ENCODE results near the gene TOR1AIP2.

TOR1AIP2 gene

GRCh38 chr1:179800481-179800880, 77.1 kb downstream of the TOR1AIP2 start:
- Mint-ChIP-seq H3K27me3 (no peaks in the 10 kb centered on the region), H3K36me3 (ENCODE audit: low read depth) (no peaks in the 10 kb centered on the region), H3K9me3 (no peaks in the 10 kb centered on the region), H3K4me3 (no peak overlapping the region), H3K4me1 (ENCODE audit: low read depth) (no peaks in the 10 kb centered on the region), H3K27ac (no peak overlapping the region)
- intact Hi-C loops (cut with micrococcal nuclease): no loop called here

GRCh38 chr1:179798864-179799516, 78.6 kb downstream of the TOR1AIP2 start:
- intact Hi-C loops (cut with micrococcal nuclease): no loop called here
- no peaks in the 10 kb centered on the region for H3K9me3 Mint-ChIP-seq
- H3K4me3 Mint-ChIP-seq: no peak overlapping the region
- no peak overlapping the region for H3K27ac Mint-ChIP-seq
- no peaks in the 10 kb centered on the region for H3K27me3 Mint-ChIP-seq
- peaks cover 7% of the 10 kb centered on the region for H3K4me1 Mint-ChIP-seq (ENCODE audit: low read depth)
- H3K36me3 Mint-ChIP-seq (ENCODE audit: low read depth): no peaks in the 10 kb centered on the region

- Mint-ChIP-seq H3K36me3 (ENCODE audit: low read depth) (no peaks in the 10 kb centered on the region), H3K4me1 (ENCODE audit: low read depth) (peaks cover 7% of the 10 kb centered on the region), H3K27me3 (no peaks in the 10 kb centered on the region), H3K9me3 (no peaks in the 10 kb centered on the region), H3K4me3 (no peak overlapping the region), H3K27ac (no peak overlapping the region)
- intact Hi-C loops (cut with micrococcal nuclease): no loop called here
Observed at GRCh38 chr1:179798213-179798863, 79.3 kb downstream of the TOR1AIP2 start.

- H3K36me3 Mint-ChIP-seq (ENCODE audit: low read depth): no peaks in the 10 kb centered on the region
- peaks cover 1% of the 10 kb centered on the region for H3K27me3 Mint-ChIP-seq
- H3K9me3 Mint-ChIP-seq: no peaks in the 10 kb centered on the region
- H3K27ac Mint-ChIP-seq: no peak overlapping the region
- peaks cover 7% of the 10 kb centered on the region for H3K4me1 Mint-ChIP-seq (ENCODE audit: low read depth)
- intact Hi-C loops (cut with micrococcal nuclease): no loop called here
- H3K4me3 Mint-ChIP-seq: no peak overlapping the region
Observed at GRCh38 chr1:179794669-179795068, 82.9 kb downstream of the TOR1AIP2 start.

- Mint-ChIP-seq H3K9me3 (no peaks in the 10 kb centered on the region), H3K27me3 (peaks cover 1% of the 10 kb centered on the region), H3K27ac (no peak overlapping the region), H3K4me3 (no peak overlapping the region), H3K36me3 (ENCODE audit: low read depth) (no peaks in the 10 kb centered on the region), H3K4me1 (ENCODE audit: low read depth) (peaks cover 7% of the 10 kb centered on the region)
- intact Hi-C loops (cut with micrococcal nuclease): no loop called here
Observed at GRCh38 chr1:179794146-179794545, 83.5 kb downstream of the TOR1AIP2 start.

- intact Hi-C loops (cut with micrococcal nuclease): no loop called here
- Mint-ChIP-seq H3K4me1 (ENCODE audit: low read depth) (peaks cover 7% of the 10 kb centered on the region), H3K4me3 (no peak overlapping the region), H3K27ac (no peak overlapping the region), H3K36me3 (ENCODE audit: low read depth) (no peaks in the 10 kb centered on the region), H3K27me3 (peaks cover 1% of the 10 kb centered on the region), H3K9me3 (no peaks in the 10 kb centered on the region)
Observed at GRCh38 chr1:179793281-179793680, 84.3 kb downstream of the TOR1AIP2 start.
